Activated CD4-positive, alpha-beta T cell treated with anti-CD3 and anti-CD28 coated beads, Interleukin-2, amount 50 U/mL, for 16 hours (primary cell): ENCODE data around the gene DOC2B.
"Not testable (repeated sequence)": the region's sequence is repeated elsewhere in the genome, so short reads cannot be mapped to it uniquely, and the experiment has no call there.

Experiments
- DNase-seq: peaks from one replicate; pipeline ENCODE4 v3.0.0-alpha.2; 2020

DOC2B gene

GRCh38 chr17:210402-210801 lies 29.0 kb upstream of the DOC2B start:
- DNase-seq, result no peak

GRCh38 chr17:208429-208828 lies 27.0 kb upstream of the DOC2B start:
- DNase-seq, result no peak

GRCh38 chr17:207775-208174 lies 26.3 kb upstream of the DOC2B start:
- no peak for DNase-seq

- DNase-seq, result no peak
Measured at GRCh38 chr17:206941-207560, 25.6 kb upstream of the DOC2B start.

GRCh38 chr17:206484-206883 lies 25.0 kb upstream of the DOC2B start:
- DNase-seq, result not testable (repeated sequence)

- no peak for DNase-seq
Measured at GRCh38 chr17:205817-206216, 24.4 kb upstream of the DOC2B start.

GRCh38 chr17:205148-205669 lies 23.8 kb upstream of the DOC2B start:
- DNase-seq, result no peak

GRCh38 chr17:204427-205147 lies 23.1 kb upstream of the DOC2B start:
- DNase-seq, result no peak

GRCh38 chr17:202501-202951 lies 21.1 kb upstream of the DOC2B start:
- DNase-seq, result no peak

- not testable (repeated sequence) for DNase-seq
Measured at GRCh38 chr17:201736-202135, 20.3 kb upstream of the DOC2B start.

GRCh38 chr17:201257-201656 lies 19.8 kb upstream of the DOC2B start:
- DNase-seq, result not testable (repeated sequence)

- DNase-seq, result no peak
Measured at GRCh38 chr17:200586-200985, 19.1 kb upstream of the DOC2B start.

- DNase-seq, result no peak
Measured at GRCh38 chr17:199806-200545, 18.5 kb upstream of the DOC2B start.

GRCh38 chr17:199191-199604 lies 17.7 kb upstream of the DOC2B start:
- no peak for DNase-seq

- not testable (repeated sequence) for DNase-seq
Measured at GRCh38 chr17:198225-198624, 16.8 kb upstream of the DOC2B start.

- no peak for DNase-seq
Measured at GRCh38 chr17:197352-197751, 15.9 kb upstream of the DOC2B start.

GRCh38 chr17:194828-195602 lies 13.6 kb upstream of the DOC2B start:
- DNase-seq, result no peak

- DNase-seq, result no peak
Measured at GRCh38 chr17:193841-194806, 12.7 kb upstream of the DOC2B start.

GRCh38 chr17:193426-193810 lies 12.0 kb upstream of the DOC2B start:
- DNase-seq, result no peak

GRCh38 chr17:192666-193425 lies 11.4 kb upstream of the DOC2B start:
- DNase-seq, result no peak

GRCh38 chr17:189444-189843 lies 8.0 kb upstream of the DOC2B start:
- no peak for DNase-seq
